Vagina (tissue), 2 donors: ENCODE results near the gene JDP2.

Source experiments
- CTCF ChIP-seq, 3 experiments: fragments of 450-650 bp in 2 of 3; fragments of 200-600 bp in 1 of 3; sonication (generic) in 1 of 3; IDR thresholded peaks; one replicate each; pipeline ENCODE4 v1.5.1; 2017 to 2019; ENCODE audit warnings: antibody characterized with exemption in 3 of 3, mild to moderate bottlenecking in 2 of 3, moderate library complexity in 2 of 3
- POLR2A ChIP-seq, 2 donors: fragments of 450-650 bp; IDR thresholded peaks; one replicate each; pipeline ENCODE4 v1.6.1; 2017; ENCODE audit warnings: antibody characterized with exemption in 2 of 2, mild to moderate bottlenecking in 2 of 2, moderate library complexity in 2 of 2
- POLR2AphosphoS5 ChIP-seq, 2 donors: sonication (generic); formaldehyde crosslinking; IDR thresholded peaks; one replicate each; pipeline ENCODE4 v1.9.0; 2017; ENCODE audit warnings: antibody characterized with exemption in 2 of 2, mild to moderate bottlenecking in 2 of 2, low read depth in 1 of 2; ENCODE audit not compliant: insufficient read depth in 1 of 2

- TF ChIP-seq CTCF (IDR thresholded peaks at IDR 0.05) (no peak), POLR2AphosphoS5 (IDR thresholded peaks at IDR 0.05; ENCODE audit: insufficient read depth in 1 of 2, low read depth in 1 of 2) (no peak), POLR2A (IDR thresholded peaks at IDR 0.05) (no peak)
Measured at GRCh38 chr14:75391953-75392352, 35.9 kb upstream of the JDP2 start.
